ENCODE measurements around the gene SLC39A1. TPM values are rescaled to one million over a fixed set of nuclear protein-coding genes. Genes with fewer than 3 reads are reported as not detected.

Gene SLC39A1
- total and polyA plus RNA-seq, 2 of the 8 experiments (the other 6 are each of a cell fraction or from before 2014, with no cell fraction given), result 238 to 337 TPM

DNA sequence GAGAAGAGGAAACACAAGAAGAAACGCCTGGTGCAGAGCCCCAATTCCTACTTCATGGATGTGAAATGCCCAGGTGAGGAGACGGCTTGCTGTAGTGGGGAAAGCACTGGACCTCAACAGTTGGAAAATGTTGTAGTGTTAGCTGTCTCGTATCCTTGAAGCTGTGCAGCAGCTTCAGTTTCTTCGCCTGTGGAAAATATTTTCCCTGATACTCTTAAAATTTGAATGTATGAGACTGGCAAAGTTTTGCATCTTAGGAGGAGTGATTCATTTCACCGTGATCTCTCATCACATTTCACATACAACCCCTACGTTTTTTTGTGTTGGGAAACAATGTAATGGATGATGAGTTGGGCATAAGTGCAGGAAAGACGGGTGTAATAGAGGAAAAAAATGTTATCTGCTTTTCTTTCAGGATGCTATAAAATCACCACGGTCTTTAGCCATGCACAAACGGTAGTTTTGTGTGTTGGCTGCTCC lies 27.9 kb upstream of the SLC39A1 start:
- H3K36me3 ChIP-seq (ENCODE audit: control insufficient read depth in 2 of 4, insufficient read depth in 4 of 4, low read length in 3 of 4), result peaks cover 14 to 45% (median 28%) of the 10 kb centered on the region in 4 experiments
- peak overlapping the region; percentile 89 for H3K56ac ChIP-seq (replicated peaks; ENCODE audit: insufficient read length, low read depth, low read length)
- peak overlapping the region; percentile 90 for H2BK5ac ChIP-seq (ENCODE audit: low read depth, low read length)
- POLR2A ChIA-PET (ENCODE audit: partially characterized antibody), result interaction anchor here (0.8 to 13.2 kb wide), 75 partner anchors 11 to 471 kb away, joined by 3 to 454 read pairs (median 6); partner anchors contain the start of genes CREB3L4, CRTC2, DENND4B and GATAD2B
- WGBS, 2 experiments (ENCODE audit: extremely low coverage in 1 of 2, insufficient coverage in 1 of 2, insufficient read length in 1 of 2, insufficient replicate concordance in 2 of 2, low coverage in 1 of 2, low lambda C conversion rate in 2 of 2, missing lambda C conversion rate in 1 of 2), result 18% methylated on average over 9 of the region's 9 CpGs; no CpG with 5 or more reads in 1 of the 2 experiments
- peak overlapping the region; percentile 75 to 91 for H3K4me2 ChIP-seq (ENCODE audit: insufficient read depth in 1 of 2, low read depth in 2 of 2, low read length in 2 of 2)
- TF ChIP-seq KDM1A (IDR thresholded peaks at IDR 0.05; ENCODE audit: borderline replicate concordance, low read length), result no peak
- CTCF ChIA-PET (ENCODE audit: partially characterized antibody), result interaction anchor here (0.9 to 1.2 kb wide), 4 partner anchors 9 to 71 kb away, joined by 3 to 6 read pairs (median 4); no protein-coding TSS in a partner anchor
- no peak for DNase-seq (ENCODE audit: low read depth in 1 of 2, low spot score in 2 of 2)
- peak overlapping the region; percentile 78 to 95 (median 87) for H3K4me3 ChIP-seq (ENCODE audit: extremely low read depth in 1 of 4, insufficient read depth in 2 of 4, low read depth in 3 of 4, low read length in 4 of 4)
- H4K20me1 ChIP-seq (replicated peaks in 1 of 2; ENCODE audit: control insufficient read depth in 1 of 2, insufficient read depth in 2 of 2, low read length in 2 of 2), result peaks cover 0 to 8% of the 10 kb centered on the region in 2 experiments
- H2AFZ ChIP-seq (ENCODE audit: low read length), result no peak overlapping the region
- H3K4ac ChIP-seq (replicated peaks; ENCODE audit: insufficient read length, low read depth, low read length), result peak overlapping the region; percentile 27
- no peak overlapping the region for H4K8ac ChIP-seq (ENCODE audit: extremely low read depth, insufficient read depth, low read length)
- peaks cover 0 to 19% of the 10 kb centered on the region in 2 experiments; a peak in 3 of 4 replicates for H3K79me2 ChIP-seq (ENCODE audit: control insufficient read depth in 1 of 2, insufficient read depth in 2 of 2, low read length in 2 of 2)
- H3K23me2 ChIP-seq (ENCODE audit: low read depth, low read length), result peaks cover 9% of the 10 kb centered on the region
- H3K9ac ChIP-seq (replicated peaks in 1 of 4; ENCODE audit: extremely low read depth in 1 of 4, low read depth in 3 of 4, low read length in 3 of 4), result peak overlapping the region; percentile 91 to 100 (median 98)
- H3K9me3 ChIP-seq (ENCODE audit: insufficient read depth in 2 of 2, low read depth in 1 of 2, low read length in 1 of 2), result peaks cover 0 to 3% of the 10 kb centered on the region in 2 experiments; a peak in 1 of 4 replicates
- H2BK15ac ChIP-seq (ENCODE audit: low read length), result no peak overlapping the region
- no peaks in the 10 kb centered on the region for H3K27me3 ChIP-seq (replicated peaks in 1 of 4; ENCODE audit: control insufficient read depth in 3 of 4, extremely low read depth in 1 of 4, insufficient read depth in 3 of 4, low read length in 3 of 4)
- no peak overlapping the region for H3K18ac ChIP-seq (ENCODE audit: extremely low read depth, low read length)
- H2BK20ac ChIP-seq (ENCODE audit: low read length), result no peak overlapping the region
- FAIRE-seq, result no peak
- no peak overlapping the region; the same call in 1 of the 2 replicates for H2BK12ac ChIP-seq (ENCODE audit: low read depth, low read length)
- H2AK5ac ChIP-seq (ENCODE audit: low read depth, low read length), result no peak overlapping the region
- H3K79me1 ChIP-seq (ENCODE audit: low read depth, low read length), result no peaks in the 10 kb centered on the region
- H2BK120ac ChIP-seq (replicated peaks; ENCODE audit: low read depth, low read length), result no peak overlapping the region
- no peak overlapping the region for H4K91ac ChIP-seq (replicated peaks; ENCODE audit: insufficient read length, low read length)
- H3K27ac ChIP-seq (ENCODE audit: low read depth, low read length), result peak overlapping the region; percentile 95; the same call in 1 of the 2 replicates
- peak overlapping the region; percentile 71 for H4K5ac ChIP-seq (ENCODE audit: insufficient read length, low read depth, low read length)
- no peak overlapping the region for H3K23ac ChIP-seq (ENCODE audit: insufficient read length)
- H3K4me1 ChIP-seq (replicated peaks in 1 of 4; ENCODE audit: control insufficient read depth in 3 of 4, insufficient read depth in 4 of 4, low read length in 3 of 4), result peaks cover 0 to 8% (median 3%) of the 10 kb centered on the region in 4 experiments; a peak in 4 of 7 replicates
- no peak overlapping the region for H3K14ac ChIP-seq (ENCODE audit: insufficient read length)
